Measurements from ENCODE around the gene DTX4.

Gene DTX4

GRCh38 chr11:59173080-59173963 lies 1.4 kb downstream of the DTX4 start:
- no peak for DNase-seq

GRCh38 chr11:59173964-59174663 lies 2.2 kb downstream of the DTX4 start:
- no peak for DNase-seq

GRCh38 chr11:59174664-59175033 lies 2.7 kb downstream of the DTX4 start:
- DNase-seq, result no peak

- no peak for DNase-seq
Measured at GRCh38 chr11:59175091-59175501, 3.2 kb downstream of the DTX4 start.

GRCh38 chr11:59176330-59176729 lies 4.4 kb downstream of the DTX4 start:
- no peak for DNase-seq

- no peak for DNase-seq
Measured at GRCh38 chr11:59178402-59178801, 6.5 kb downstream of the DTX4 start.

GRCh38 chr11:59179121-59179520 lies 7.2 kb downstream of the DTX4 start:
- no peak for DNase-seq

GRCh38 chr11:59180168-59180776 lies 8.3 kb downstream of the DTX4 start:
- no peak for DNase-seq

GRCh38 chr11:59180907-59181306 lies 9.0 kb downstream of the DTX4 start:
- DNase-seq, result no peak

- no peak for DNase-seq
Measured at GRCh38 chr11:59181746-59182456, 10.0 kb downstream of the DTX4 start.

- DNase-seq, result no peak
Measured at GRCh38 chr11:59182457-59183151, 10.7 kb downstream of the DTX4 start.

GRCh38 chr11:59183771-59184170 lies 11.8 kb downstream of the DTX4 start:
- DNase-seq, result no peak

GRCh38 chr11:59184691-59185339 lies 12.9 kb downstream of the DTX4 start:
- DNase-seq, result no peak

- DNase-seq, result no peak
Measured at GRCh38 chr11:59185386-59185945, 13.5 kb downstream of the DTX4 start.

GRCh38 chr11:59186130-59186594 lies 14.2 kb downstream of the DTX4 start:
- DNase-seq, result no peak

- no peak for DNase-seq
Measured at GRCh38 chr11:59187035-59187434, 15.1 kb downstream of the DTX4 start.

GRCh38 chr11:59187587-59187986 lies 15.7 kb downstream of the DTX4 start:
- DNase-seq, result no peak

GRCh38 chr11:59188954-59189353 lies 17.0 kb downstream of the DTX4 start:
- no peak for DNase-seq

- DNase-seq, result no peak
Measured at GRCh38 chr11:59189986-59190385, 18.1 kb downstream of the DTX4 start.

GRCh38 chr11:59191095-59191494 lies 19.2 kb downstream of the DTX4 start:
- no peak for DNase-seq

- DNase-seq, result no peak
Measured at GRCh38 chr11:59191890-59192289, 20.0 kb downstream of the DTX4 start.
